ENCODE results near the gene SNPH.

SNPH gene

DNA sequence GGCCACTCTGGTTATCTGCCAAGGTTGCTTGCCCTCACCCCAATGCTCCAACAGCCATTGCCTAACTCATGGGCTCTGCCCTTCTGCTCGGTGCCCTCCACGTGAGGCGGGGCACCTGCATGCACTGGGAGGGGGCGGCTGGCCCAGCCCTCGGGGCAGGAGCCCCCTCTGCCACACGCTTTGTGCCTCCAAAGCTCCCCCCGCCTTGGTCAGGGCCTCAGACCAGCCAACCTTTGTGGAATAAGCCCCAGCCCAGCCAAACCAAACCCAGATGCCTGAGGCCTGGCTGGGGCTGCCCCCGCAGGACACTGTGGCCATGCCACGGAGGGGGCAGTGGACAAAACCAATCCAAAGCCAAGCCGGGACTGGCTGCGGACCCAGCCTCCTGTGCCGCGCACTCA, 41.5 kb downstream of the SNPH start:
- DNase-seq = no peak

DNA sequence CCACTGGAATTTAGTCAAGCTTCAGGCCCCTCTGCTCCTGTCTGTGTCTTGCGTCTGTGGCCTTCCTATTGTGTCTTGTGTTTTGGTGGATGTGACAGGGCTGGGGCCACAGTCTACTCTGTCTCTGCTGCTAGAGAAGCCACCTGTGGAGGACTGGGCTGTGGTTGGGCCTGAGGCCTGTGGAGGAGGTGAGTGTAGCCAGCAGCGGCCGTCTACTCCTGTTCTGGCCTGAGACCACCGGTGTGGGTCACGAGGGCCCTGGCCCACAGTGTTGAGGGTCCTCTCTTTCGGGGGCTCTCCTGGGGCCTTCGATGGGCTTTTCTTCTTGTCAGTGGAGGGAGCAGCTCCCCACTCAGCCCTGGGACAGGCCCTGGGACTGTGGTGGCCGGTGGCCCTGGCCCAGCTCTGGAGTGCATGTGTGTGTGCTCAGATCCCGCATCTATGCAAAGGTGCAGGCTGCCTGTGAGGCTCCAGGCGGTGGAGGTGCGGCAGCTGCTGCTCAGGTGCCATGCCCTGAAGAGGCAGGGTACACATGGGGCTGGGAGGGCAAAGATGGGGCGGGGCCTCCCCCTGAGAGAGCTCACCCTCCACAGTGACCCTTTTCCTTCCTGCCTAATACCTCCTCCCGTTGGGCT, 42.1 kb downstream of the SNPH start:
- DNase-seq = no peak

DNA sequence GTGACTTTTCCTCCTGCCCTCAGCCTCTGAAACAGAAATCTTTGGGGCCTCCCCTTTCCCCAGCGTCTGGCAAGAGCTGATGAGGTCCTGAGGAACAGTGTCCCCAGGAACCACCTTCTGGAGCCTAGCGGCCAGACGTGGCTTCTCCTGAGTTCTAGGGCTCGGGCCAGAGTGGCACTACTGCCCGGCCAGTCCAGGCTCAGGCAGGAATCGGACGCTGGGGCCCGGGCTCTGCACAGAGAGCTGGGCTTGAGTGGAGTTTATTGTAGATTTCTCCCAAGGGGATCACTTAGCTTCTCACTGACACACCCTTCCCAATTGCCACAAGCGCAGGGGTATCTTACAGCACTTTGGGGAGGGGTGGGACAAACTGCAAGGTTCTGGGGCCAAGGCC, 42.6 kb downstream of the SNPH start:
- DNase-seq = no peak

DNA sequence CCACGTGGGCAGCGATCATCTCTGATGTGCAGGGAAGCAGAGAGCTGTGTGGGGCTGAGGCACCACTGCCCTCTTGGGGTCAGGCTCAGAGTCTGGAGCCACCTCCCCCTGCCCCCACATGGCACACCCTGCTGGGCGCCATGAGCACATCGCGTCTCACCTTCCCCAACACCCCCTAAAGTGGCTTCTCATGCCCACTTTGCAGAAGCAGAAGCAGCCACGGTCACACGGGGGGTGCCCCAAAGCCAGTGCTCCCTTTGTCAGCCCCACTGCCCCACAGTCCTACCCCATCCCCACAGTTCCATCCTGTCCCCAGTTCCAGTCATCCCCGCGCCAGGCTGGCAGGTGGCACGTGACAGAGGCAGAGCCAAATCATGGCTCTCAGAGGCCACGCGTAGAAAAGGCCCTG, 43.3 kb downstream of the SNPH start:
- DNase-seq = no peak

DNA sequence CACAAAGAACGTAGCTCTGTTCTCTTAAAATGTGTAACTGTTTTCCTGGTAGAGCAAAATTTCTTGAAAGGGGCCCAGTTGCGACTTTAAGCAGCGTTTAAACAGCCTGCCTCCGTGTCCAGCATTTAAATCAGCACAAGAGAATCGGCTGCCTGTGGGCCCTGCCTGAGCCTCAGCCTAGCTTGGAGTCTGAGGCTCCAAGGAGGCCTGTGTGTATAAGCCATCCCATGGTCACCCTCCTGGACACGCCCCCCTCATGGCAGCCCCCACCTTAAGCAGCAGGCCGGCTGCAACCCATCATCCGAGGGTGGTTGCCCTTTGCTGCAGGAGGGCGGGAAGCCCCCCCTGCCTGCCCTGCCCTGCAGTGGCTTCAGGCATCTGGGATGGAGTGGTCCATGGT, 44.0 kb downstream of the SNPH start:
- no peak for DNase-seq

DNA sequence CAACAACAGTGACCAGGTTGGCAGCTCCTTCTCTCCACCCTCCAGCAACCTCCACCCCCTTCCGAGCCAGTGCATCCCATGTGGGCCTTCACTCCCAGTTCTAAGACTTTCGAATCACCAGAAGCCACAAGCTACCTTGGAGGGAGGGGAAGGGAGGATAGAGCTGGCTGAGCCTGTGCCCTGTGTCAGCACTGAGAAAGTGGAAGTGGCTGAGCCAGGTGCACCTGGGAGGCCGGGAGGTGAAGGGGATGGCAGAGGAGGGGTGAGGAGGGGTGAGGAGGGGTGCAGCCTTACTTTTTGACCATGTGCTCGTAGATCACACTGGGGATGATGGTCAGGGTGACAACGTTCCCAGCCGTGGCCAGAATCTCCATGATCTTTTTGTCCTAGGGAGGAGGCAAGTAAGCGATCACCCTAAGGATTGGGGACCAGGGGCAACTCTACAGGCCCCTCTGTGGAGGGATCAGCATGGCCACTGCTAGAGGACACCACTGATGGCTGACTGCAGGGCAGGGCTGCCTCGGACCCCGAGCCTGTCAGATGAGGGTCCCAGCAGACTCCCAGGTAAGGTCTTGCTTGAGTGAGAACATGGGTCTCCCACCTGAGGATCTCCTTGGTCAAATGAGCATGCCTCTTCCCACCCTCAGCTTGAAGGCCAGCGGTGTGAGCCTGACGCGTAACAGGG, 44.6 kb downstream of the SNPH start:
- no peak for DNase-seq

DNA sequence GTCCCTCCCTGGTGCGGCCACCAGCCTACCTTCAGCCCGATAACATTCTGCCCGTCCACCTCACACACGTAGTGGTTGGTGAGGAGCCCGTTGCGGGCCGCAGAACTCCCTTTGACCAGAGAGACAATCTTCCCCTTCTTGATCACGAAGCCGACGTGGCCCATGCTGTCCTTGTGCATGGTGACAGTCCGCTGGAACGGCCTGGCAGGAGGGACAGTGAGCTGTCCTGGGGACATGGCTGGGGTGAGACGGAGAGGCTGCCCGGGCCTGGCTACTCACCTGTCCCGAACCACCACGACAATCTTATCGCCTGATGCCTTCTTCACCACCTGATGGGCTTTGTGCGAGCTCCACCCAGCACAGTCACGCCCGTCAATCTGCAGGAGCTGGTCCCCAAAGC, 46.2 kb downstream of the SNPH start:
- no peak for DNase-seq

DNA sequence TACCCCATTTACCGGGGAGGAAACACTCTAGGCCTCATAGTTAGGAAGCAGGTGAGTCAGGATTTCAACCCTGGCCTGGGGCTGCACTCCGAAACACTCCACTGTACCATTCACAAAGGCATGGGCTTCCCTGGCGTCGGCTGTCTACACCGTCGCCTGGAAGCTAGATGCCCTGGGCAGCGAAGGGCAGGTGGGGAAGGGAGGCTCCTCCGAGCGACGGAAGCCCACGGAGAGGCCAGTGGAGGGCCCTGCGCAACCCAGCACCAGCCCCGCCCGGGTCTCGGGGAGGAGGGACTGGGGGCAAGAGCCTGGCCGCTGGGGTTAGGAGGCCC, 46.8 kb downstream of the SNPH start:
- no peak for DNase-seq

DNA sequence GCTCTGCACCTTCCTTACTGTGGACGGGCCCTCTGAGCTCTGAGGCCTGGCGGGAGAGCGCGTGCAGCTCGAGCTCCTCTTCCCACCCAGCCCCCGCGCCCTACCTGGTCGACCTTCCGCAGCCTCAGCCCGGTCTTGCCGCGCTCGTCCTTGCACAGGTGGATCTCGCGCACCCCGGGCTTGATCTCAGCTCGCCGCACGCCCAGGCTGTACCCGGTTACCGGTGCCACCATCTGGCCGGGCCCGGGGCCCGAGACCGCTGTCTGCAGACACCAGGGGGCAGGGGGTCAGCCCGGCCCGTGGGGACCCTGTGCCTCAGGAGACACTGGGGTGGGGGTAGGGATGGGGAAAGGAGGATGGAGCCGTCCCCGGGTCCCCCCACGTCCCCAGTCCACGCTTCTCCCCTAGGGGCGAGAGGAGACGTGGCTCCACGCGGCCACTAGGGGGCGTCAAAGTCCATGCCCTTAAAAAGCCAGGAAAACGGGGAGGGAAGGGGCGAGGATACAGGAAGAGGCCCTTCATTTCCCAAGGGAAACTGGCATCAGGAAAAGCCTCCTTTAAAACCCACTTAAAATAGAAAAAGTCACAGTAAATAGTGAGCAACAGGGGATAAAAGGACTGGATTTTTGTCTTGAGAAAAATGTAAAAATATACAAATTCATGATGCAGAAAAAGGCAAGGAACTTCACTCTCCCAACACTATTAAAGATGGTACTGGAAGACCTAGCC, 47.3 kb downstream of the SNPH start:
- peak; percentile 50 for DNase-seq

DNA sequence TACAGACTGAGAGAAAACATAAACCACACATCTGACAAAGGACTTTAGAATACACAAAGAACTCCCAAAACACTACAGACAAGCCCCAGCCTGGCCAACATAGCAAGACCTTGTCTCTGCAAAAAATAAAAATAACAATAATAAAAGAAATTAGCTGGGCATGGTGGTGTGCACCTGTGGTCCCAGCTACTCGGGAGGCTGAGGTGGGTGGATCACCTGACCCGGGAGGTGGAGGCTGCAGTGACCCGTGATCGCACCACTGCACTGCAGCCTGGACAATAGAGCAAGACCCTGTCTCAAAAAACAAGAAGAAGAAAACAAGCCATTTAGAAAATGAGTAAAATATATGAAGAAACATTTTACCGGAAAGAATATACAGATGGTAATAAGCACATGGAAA, 49.7 kb downstream of the SNPH start:
- DNase-seq = no peak

DNA sequence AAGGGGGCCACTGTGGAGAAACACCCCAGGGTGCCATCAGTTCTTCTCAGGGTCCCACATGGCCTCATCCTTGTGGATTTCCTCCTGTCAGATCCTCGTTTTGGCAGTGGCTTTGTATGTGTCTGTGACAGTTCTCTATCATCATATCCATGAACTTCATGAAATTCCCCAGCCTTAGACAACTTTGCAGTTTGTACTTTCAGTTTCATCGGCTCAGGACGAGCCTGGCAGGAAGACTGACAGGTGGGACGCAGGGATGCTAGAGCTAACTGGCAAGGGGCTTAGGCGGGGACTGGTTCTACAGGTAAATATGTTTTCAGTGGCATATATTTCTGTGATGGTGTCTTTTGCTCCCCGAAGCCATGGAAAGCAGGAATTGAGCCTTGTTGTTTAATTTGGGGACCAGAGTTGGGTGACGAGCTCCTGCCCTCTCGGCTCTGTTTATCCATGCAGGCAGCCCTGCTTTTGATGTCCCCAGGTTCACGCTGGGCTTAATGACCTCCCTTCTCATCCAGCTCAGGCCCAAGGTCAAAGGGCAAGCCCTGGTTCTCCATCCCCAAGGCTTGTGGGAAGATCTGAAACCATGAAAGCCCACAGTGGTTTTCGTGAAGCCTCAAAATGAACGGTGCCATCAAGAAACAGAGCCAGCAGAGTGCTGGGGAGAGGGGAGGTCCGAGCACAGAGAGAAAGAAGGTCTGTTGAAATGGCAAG, 51.6 kb downstream of the SNPH start:
- DNase-seq = no peak

DNA sequence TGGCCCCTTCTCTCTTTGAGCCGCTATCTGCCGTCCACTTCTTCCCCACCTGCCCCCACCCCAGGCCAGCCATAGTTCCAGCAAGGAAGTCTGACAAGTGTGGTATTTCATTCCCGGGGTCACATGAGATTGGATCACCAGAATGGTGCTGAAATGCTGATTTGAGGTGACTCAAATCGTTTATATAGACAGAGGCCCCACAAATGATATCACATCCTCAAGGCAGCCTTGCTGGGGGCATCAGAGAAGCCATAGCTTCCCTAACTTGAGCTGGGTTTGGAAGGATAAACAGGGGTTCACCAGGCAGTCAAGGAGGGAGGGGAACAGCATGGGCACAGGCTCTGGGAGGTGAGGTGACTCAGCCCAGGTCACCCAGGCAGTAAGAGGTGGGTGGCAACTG, 53.0 kb downstream of the SNPH start:
- DNase-seq = no peak

DNA sequence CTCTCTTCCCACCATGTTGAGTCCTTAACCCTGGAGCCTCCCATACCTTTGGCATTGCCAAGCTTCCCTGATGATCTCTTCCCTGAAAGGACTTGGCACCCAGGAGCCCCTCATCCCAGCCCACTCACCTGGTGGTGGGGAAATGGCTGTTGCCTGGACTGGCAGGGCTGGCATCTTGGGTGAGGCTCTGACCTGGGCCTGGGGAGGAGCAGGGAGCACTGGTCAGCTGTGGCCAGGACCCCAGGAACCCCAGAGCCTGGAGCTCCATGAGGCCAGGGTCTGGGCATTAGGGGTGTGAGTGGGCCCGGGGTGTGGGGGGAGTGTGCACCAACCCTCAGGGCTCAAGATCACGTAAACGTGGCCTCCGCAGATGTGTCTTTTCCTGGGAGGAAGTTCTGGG, 53.4 kb downstream of the SNPH start:
- no peak for DNase-seq

DNA sequence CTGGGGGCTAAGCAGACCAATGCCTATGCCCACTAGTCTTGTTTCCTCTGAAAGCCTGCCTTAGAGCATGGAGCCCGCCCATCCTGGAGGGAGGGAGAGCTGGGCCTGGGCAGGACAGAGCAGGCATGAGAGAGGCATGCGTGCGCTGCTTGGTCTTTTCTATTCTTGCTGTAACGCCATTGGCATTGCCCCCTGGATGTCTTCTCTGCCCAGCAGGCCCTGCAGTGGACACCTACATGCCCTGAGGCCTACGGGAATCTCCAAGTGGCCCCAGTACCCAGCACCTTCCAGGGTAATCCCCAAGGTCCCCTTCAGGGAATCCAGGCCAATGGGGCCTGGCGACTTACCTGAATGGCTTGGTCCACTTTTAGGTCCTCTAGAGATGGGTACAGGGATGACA, 53.9 kb downstream of the SNPH start:
- DNase-seq = no peak

DNA sequence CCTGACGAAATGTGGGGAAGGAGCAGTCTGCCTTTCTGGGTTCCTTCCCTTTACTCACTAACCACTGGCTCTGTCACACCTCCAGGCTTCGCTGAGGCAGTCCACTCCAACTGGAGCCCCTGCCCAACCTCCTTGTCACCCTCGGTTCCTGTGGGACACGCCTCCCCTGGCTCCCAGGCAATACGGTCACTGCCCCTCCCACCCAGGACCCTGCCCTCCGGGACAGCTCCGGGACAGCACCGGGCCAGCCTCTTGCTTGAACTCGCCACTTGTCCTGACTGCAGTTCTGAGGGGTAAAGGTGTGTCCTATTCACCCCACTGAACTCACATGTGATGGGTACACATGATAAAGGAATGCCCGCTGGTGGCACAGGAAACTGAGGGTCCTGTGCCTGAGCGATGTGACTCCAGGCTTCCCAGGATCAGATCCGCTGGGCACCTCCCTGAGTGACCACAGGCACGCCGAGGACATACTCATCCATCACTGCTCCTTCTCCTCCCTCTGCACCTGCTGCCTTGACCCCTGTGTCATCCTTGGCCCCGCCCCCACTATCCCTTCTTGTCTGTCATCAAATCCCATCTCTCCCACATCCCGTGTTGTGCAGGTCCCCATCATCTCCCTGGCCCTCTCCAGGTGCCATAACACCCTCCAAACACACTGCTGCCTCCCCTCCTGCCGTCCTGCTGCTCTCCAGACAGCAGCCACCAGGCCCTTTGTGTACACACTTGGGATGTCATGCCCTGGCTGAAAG, 55.0 kb downstream of the SNPH start:
- no peak for DNase-seq

DNA sequence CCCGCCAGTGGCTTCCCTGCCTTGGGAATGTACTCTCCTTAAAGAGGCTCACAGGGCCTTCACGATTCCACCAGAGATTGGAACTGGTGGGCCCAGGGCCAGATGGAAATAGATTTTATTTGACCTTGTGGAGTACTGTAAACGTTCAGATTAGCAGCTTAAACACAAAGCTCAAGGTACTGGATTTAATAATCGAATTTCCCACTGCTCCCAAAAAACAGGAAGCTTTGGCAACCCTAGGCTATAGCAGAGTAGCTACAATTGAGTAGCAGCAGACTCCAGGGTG, 55.5 kb downstream of the SNPH start:
- DNase-seq = no peak

DNA sequence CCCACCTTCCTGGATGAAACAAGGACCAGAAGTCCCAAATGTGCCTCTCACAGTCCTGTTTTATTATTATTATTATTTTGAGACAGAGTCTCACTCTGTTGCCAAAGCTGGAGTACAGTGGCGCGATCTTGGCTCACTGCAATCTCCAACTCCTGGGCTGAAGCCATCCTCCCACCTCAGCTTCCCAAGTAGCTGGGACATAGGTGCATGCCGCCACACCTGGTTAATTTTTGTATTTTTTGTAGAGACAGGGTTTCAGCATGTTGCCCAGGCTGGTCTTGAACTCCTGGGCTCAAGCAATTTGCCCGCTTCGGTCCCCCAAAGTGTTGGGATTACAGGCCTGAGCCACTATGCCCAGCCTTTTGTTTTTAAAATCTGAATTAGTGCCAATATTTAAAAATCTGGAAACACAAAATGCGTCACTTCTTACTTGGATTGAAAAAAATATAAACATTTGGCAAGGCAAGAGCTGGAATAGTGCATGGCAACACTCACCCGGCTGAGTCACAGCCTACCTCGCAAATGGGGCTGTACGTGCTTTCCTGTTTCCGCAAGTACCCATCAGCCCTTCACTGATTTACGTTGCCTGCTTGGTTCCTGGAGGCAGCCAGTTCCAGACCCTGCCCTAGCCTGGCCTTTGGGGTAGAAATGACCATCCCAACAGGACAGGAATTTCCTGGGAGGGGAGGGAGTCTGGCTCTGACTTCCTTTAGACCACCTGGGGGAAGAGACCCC, 56.6 kb downstream of the SNPH start:
- DNase-seq = no peak

DNA sequence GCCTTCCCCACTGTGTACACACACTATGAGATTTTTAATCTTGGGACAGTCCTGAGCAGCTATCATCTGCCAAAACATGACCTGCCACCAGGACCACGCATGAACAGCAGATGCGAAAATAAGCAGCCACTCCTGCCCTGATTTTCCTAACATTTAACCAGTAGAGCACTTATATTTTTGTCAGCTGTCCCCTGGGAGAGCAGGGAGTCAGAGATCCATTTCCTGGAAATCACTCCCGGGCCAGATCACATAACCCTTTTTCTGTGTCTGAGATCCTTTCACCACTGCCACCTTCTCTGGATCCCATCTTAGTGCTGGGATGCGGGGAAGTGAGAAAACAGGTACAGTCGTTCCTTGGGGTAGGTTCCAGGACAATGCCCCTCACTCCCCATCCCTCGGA, 57.2 kb downstream of the SNPH start:
- DNase-seq = no peak

DNA sequence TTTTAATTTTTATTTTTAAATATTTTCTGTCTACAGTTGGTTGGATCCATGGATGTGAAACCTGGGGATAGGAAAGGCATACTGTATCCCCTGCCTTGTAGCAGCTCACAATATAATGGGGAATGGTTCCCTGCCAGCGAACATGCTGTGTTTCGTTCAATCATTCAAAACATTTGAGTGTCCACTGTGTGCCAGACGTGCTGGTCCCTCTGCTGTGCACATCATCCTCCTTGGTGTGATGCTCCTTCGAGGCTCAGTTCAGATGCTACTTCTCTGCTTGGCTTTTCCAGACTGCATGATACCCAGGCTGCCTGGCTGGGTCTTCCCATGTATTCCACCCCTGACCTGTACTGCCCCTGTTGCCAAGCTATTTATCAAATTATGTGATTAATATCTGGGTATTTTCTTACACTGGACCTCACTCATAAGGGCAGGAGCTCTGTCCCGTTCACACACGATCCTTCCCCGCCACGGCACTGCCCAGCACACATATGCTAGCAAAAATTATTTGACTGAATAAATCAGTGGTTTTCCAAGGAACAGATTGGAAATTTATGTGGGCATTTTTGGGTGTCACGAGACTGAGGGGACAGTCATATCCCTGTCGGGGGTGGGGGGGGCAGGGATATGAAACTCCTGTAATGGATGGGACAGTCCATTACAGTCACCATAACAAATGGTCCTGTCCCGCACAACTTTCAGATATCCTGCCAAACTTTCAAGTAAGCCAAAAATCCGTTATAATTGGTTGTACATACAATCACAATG, 57.9 kb downstream of the SNPH start:
- no peak for DNase-seq

DNA sequence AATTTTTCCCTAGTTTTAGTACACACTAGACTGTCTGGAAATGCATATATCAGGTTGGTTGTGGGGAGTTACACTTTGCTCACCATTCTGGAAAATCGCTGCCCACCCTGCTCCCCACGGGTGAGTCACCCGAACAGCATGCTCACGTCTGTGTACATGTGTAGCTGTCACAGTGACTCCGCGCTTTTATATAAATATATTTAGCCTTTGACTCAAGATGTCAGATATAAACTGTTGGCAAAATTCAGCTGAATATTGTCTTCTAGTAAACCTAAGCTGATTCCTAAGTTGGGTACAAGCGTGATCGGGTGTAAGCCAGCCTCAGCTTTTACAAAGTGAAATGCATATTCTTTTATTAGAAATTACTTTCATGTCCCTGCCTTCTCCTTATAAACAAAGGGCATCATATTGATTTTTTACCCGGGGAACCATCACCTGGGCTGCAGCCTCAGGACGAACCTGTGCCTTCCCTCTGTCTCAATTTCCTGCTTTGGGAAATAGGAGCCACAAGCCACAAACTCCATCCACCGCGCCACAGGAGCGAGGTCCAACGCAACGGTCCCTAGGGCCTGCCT, 58.6 kb downstream of the SNPH start:
- no peak for DNase-seq
